ENCODE results near the gene CNTNAP2. TPM values are rescaled to one million over a fixed set of nuclear protein-coding genes. Genes with fewer than 3 reads are reported as not detected.
A peak's percentile ranks its signal among the peaks of the same experiment; 100 is the strongest.

CNTNAP2 gene
- total RNA-seq, 2 donors from 2014 or later: 171 to 228 TPM

- H3K27ac Mint-ChIP-seq: peak overlapping the region; percentile 97
- Histone ChIP-seq H3K4me3 (ENCODE audit: low read length) (peak overlapping the region; percentile 99), H3K9ac (ENCODE audit: extremely low read depth, low read length, poor library complexity, severe bottlenecking) (peak overlapping the region; percentile 83), H3K36me3 (ENCODE audit: control insufficient read depth, insufficient read depth, low read length) (peaks cover 11% of the 10 kb centered on the region), H3K9me3 (ENCODE audit: control insufficient read depth, low read length) (no peaks in the 10 kb centered on the region), H3K27ac (ENCODE audit: low read depth, low read length) (no peak overlapping the region), H3K4me1 (ENCODE audit: control insufficient read depth, insufficient read depth, low read length) (peaks cover 24% of the 10 kb centered on the region), H3K27me3 (ENCODE audit: control insufficient read depth, insufficient read depth, low read length, poor library complexity, severe bottlenecking) (no peaks in the 10 kb centered on the region)
- no peaks in the 10 kb centered on the region for H3K9me3 Mint-ChIP-seq
- TF ChIP-seq CTCF (conservative IDR thresholded peaks at IDR 0.05): no peak
- H3K27me3 Mint-ChIP-seq (ENCODE audit: insufficient read depth): no peaks in the 10 kb centered on the region
- peaks cover 9% of the 10 kb centered on the region for H3K36me3 Mint-ChIP-seq (ENCODE audit: low read depth)
- WGBS, 2 experiments (ENCODE audit: insufficient coverage in 1 of 2, insufficient read length in 1 of 2): 42% methylated on average over 4 of the region's 5 CpGs; no CpG with 5 or more reads in 1 of the 2 experiments
- DNase-seq: peak; percentile 63
- H3K4me1 Mint-ChIP-seq: peaks cover 70% of the 10 kb centered on the region
- H3K4me3 Mint-ChIP-seq: peak overlapping the region; percentile 96
These were observed 2221.6 kb downstream of the CNTNAP2 start for GRCh38 chr7:148337995-148338747.

GRCh38 chr7:148340438-148341280 lies 2224.1 kb downstream of the CNTNAP2 start:
- peak overlapping the region; percentile 96 for H3K4me3 Mint-ChIP-seq

More at GRCh38 chr7:148340438-148341280, 2224.1 kb downstream of the CNTNAP2 start:
- no peaks in the 10 kb centered on the region for H3K27me3 ChIP-seq (ENCODE audit: control insufficient read depth, insufficient read depth, low read length, poor library complexity, severe bottlenecking)
- H3K27ac Mint-ChIP-seq: peak overlapping the region; percentile 97
- H3K9me3 ChIP-seq (ENCODE audit: control insufficient read depth, low read length): no peaks in the 10 kb centered on the region
- H3K4me1 ChIP-seq (ENCODE audit: control insufficient read depth, insufficient read depth, low read length): peaks cover 17% of the 10 kb centered on the region
- H3K9ac ChIP-seq (ENCODE audit: extremely low read depth, low read length, poor library complexity, severe bottlenecking): peak overlapping the region; percentile 83
- peak; percentile 62 for DNase-seq
- WGBS, 2 experiments (ENCODE audit: insufficient coverage in 1 of 2, insufficient read length in 1 of 2): 4 to 17% methylated on average over 6 to 14 of the region's 15 CpGs
- H3K27ac ChIP-seq (ENCODE audit: low read depth, low read length): no peak overlapping the region
- peak overlapping the region; percentile 99 for H3K4me3 ChIP-seq (ENCODE audit: low read length)
- peaks cover 74% of the 10 kb centered on the region for H3K4me1 Mint-ChIP-seq
- peaks cover 21% of the 10 kb centered on the region for H3K36me3 ChIP-seq (ENCODE audit: control insufficient read depth, insufficient read depth, low read length)
- no peaks in the 10 kb centered on the region for H3K27me3 Mint-ChIP-seq (ENCODE audit: insufficient read depth)
- H3K36me3 Mint-ChIP-seq (ENCODE audit: low read depth): peaks cover 21% of the 10 kb centered on the region
- TF ChIP-seq CTCF (conservative IDR thresholded peaks at IDR 0.05): no peak
- H3K9me3 Mint-ChIP-seq: no peaks in the 10 kb centered on the region
